Neutrophil (primary cell): Measurements from ENCODE around the gene FOXL1.

Experiments
- H3K27ac ChIP-seq: fragments of 200-600 bp; sonication (generic); 2 replicates; pipeline ENCODE4 v1.5.1; 2016; ENCODE audit warnings: mild to moderate bottlenecking, moderate library complexity
- H3K27me3 ChIP-seq: fragments of 200-600 bp; sonication (generic); 2 replicates; pipeline ENCODE4 v1.6.0; 2016; ENCODE audit warnings: mild to moderate bottlenecking
- H3K36me3 ChIP-seq: fragments of 200-600 bp; sonication (generic); 2 replicates; pipeline ENCODE4 v1.5.1; 2017
- H3K4me1 ChIP-seq, 2 experiments: fragments of 200-600 bp in 1 of 2; sonication (generic) in 1 of 2; 1 replicate in 1 of 2; 2 replicates in 1 of 2; pipeline versions ENCODE4 v1.5.1 to v1.6.1; 2013 to 2016; ENCODE audit warnings: low read depth in 1 of 2, low read length in 1 of 2, mild to moderate bottlenecking in 1 of 2, moderate library complexity in 1 of 2; ENCODE audit not compliant: control insufficient read depth in 1 of 2, insufficient read depth in 1 of 2
- H3K4me3 ChIP-seq, 2 experiments: fragments of 200-600 bp in 1 of 2; sonication (generic) in 1 of 2; 1 replicate in 1 of 2; 2 replicates in 1 of 2; pipeline ENCODE4 v1.5.1; 2013 to 2016; ENCODE audit warnings: low read depth in 1 of 2, low read length in 1 of 2, mild to moderate bottlenecking in 1 of 2, moderate library complexity in 1 of 2
- H3K9me3 ChIP-seq: fragments of 200-600 bp; sonication (generic); 2 replicates; pipeline ENCODE4 v1.5.1; 2016
- CTCF ChIP-seq: fragments of 200-600 bp; sonication (generic); IDR thresholded peaks from 2 replicates; pipeline ENCODE4 v1.5.1; 2016; ENCODE audit warnings: antibody characterized with exemption

The FOXL1 gene

GRCh38 chr16:86577314-86577971, 906 bp upstream of the FOXL1 start:
- Histone ChIP-seq H3K4me1 (peaks cover 10 to 12% of the 10 kb centered on the region in 2 experiments), H3K36me3 (no peaks in the 10 kb centered on the region), H3K27ac (no peak overlapping the region), H3K9me3 (no peaks in the 10 kb centered on the region), H3K27me3 (peaks cover 100% of the 10 kb centered on the region), H3K4me3 (no peak overlapping the region)
- TF ChIP-seq CTCF: no peak

GRCh38 chr16:86578611-86579267, 390 bp downstream of the FOXL1 start:
- Histone ChIP-seq H3K4me1 (peaks cover 10 to 12% of the 10 kb centered on the region in 2 experiments), H3K4me3 (no peak overlapping the region), H3K27ac (no peak overlapping the region), H3K27me3 (peaks cover 100% of the 10 kb centered on the region), H3K36me3 (no peaks in the 10 kb centered on the region), H3K9me3 (no peaks in the 10 kb centered on the region)
- no peak for TF ChIP-seq CTCF

- H3K4me1 ChIP-seq: peaks cover 10 to 12% of the 10 kb centered on the region in 2 experiments
- TF ChIP-seq CTCF: no peak
- no peak overlapping the region for H3K4me3 ChIP-seq
- H3K9me3 ChIP-seq: no peaks in the 10 kb centered on the region
- no peaks in the 10 kb centered on the region for H3K36me3 ChIP-seq
- H3K27me3 ChIP-seq: peaks cover 97% of the 10 kb centered on the region
- no peak overlapping the region for H3K27ac ChIP-seq
Measured at GRCh38 chr16:86579268-86580062, 1.1 kb downstream of the FOXL1 start.

- Histone ChIP-seq H3K36me3 (no peaks in the 10 kb centered on the region), H3K9me3 (no peaks in the 10 kb centered on the region), H3K27me3 (peaks cover 96% of the 10 kb centered on the region), H3K27ac (no peak overlapping the region), H3K4me1 (peaks cover 10 to 12% of the 10 kb centered on the region in 2 experiments), H3K4me3 (no peak overlapping the region)
- TF ChIP-seq CTCF: no peak
Measured at GRCh38 chr16:86580063-86580790, 1.9 kb downstream of the FOXL1 start.

- Histone ChIP-seq H3K27me3 (peaks cover 96% of the 10 kb centered on the region), H3K36me3 (no peaks in the 10 kb centered on the region), H3K9me3 (no peaks in the 10 kb centered on the region), H3K27ac (no peak overlapping the region), H3K4me3 (no peak overlapping the region), H3K4me1 (peaks cover 9% of the 10 kb centered on the region in 2 experiments)
- no peak for TF ChIP-seq CTCF
Measured at GRCh38 chr16:86580791-86581170, 2.4 kb downstream of the FOXL1 start.
